ENCODE data around the gene TRIM39. TPM values are rescaled to one million over a fixed set of nuclear protein-coding genes. Genes with fewer than 3 reads are reported as not detected.

The TRIM39 gene
- total RNA-seq, 4 donors from 2014 or later: 3.2 to 29.7 (median 18.7) TPM

GRCh38 chr6:30312676-30313321 lies 13.9 kb upstream of the TRIM39 start:
- H3K4me3 ChIP-seq: no peak overlapping the region
- DNase-seq: no peak
- TF ChIP-seq POLR2A (IDR thresholded peaks at IDR 0.05) (no peak), CTCF (IDR thresholded peaks at IDR 0.05) (no peak)
- H3K9me3 ChIP-seq: no peaks in the 10 kb centered on the region
- no peak overlapping the region for H3K27ac ChIP-seq
- no peaks in the 10 kb centered on the region for H3K27me3 ChIP-seq
- H3K36me3 ChIP-seq: no peaks in the 10 kb centered on the region
- H3K4me1 ChIP-seq: no peaks in the 10 kb centered on the region
- intact Hi-C loops (cut with DNase I; ENCODE audit: low total_unique reads): no loop called here

GRCh38 chr6:30315156-30315555 lies 11.6 kb upstream of the TRIM39 start:
- H3K27me3 ChIP-seq: no peaks in the 10 kb centered on the region
- no peaks in the 10 kb centered on the region for H3K9me3 ChIP-seq
- intact Hi-C loops (cut with DNase I; ENCODE audit: low total_unique reads): no loop called here
- H3K4me3 ChIP-seq: no peak overlapping the region
- no peaks in the 10 kb centered on the region for H3K4me1 ChIP-seq
- no peak for TF ChIP-seq CTCF (IDR thresholded peaks at IDR 0.05)
- TF ChIP-seq POLR2A (IDR thresholded peaks at IDR 0.05): no peak
- no peak overlapping the region for H3K27ac ChIP-seq
- DNase-seq: no peak
- H3K36me3 ChIP-seq: no peaks in the 10 kb centered on the region

GRCh38 chr6:30317913-30318589 lies 8.7 kb upstream of the TRIM39 start:
- Histone ChIP-seq H3K36me3 (no peaks in the 10 kb centered on the region), H3K27ac (no peak overlapping the region), H3K4me3 (no peak overlapping the region), H3K27me3 (no peaks in the 10 kb centered on the region), H3K4me1 (no peaks in the 10 kb centered on the region), H3K9me3 (no peaks in the 10 kb centered on the region)
- TF ChIP-seq CTCF (IDR thresholded peaks at IDR 0.05) (no peak), POLR2A (IDR thresholded peaks at IDR 0.05) (no peak)
- DNase-seq: no peak
- intact Hi-C loops (cut with DNase I; ENCODE audit: low total_unique reads): no loop called here

GRCh38 chr6:30319146-30319835 lies 7.4 kb upstream of the TRIM39 start:
- intact Hi-C loops (cut with DNase I; ENCODE audit: low total_unique reads): no loop called here
- TF ChIP-seq CTCF (IDR thresholded peaks at IDR 0.05) (no peak), POLR2A (IDR thresholded peaks at IDR 0.05) (no peak)
- Histone ChIP-seq H3K27me3 (no peaks in the 10 kb centered on the region), H3K36me3 (no peaks in the 10 kb centered on the region), H3K4me3 (no peak overlapping the region), H3K9me3 (no peaks in the 10 kb centered on the region), H3K27ac (no peak overlapping the region), H3K4me1 (no peaks in the 10 kb centered on the region)
- no peak for DNase-seq

Measured in uterus (tissue), 4 donors.